Gastrocnemius medialis (tissue), 4 donors: ENCODE data around the gene TENT5C. TPM values are rescaled to one million over a fixed set of nuclear protein-coding genes. Genes with fewer than 3 reads are reported as not detected.

Source experiments
- ATAC-seq, 2 donors: fragments of 150-250 bp; one replicate each; pipeline ENCODE4 v1.9.1; 2016
- DNase-seq, 2 donors: peaks; one replicate each; pipeline ENCODE4 v3.0.0-alpha.2; 2019
- H3K27ac ChIP-seq, 4 donors: fragments of 200-600 bp; sonication (generic); 1 replicate in 1 of 4; 2 replicates in 3 of 4; pipeline ENCODE4 v1.5.1; 2016 to 2018; ENCODE audit warnings: mild to moderate bottlenecking in 2 of 4, moderate library complexity in 1 of 4
- H3K27me3 ChIP-seq, 3 donors: fragments of 200-600 bp; sonication (generic) in 2 of 3; 1 replicate in 1 of 3; 2 replicates in 2 of 3; pipeline versions ENCODE4 v1.5.1 to v1.6.0; 2016 to 2019; ENCODE audit warnings: mild to moderate bottlenecking in 1 of 3, moderate library complexity in 1 of 3
- H3K36me3 ChIP-seq, 2 donors: fragments of 200-600 bp; sonication (generic) in 1 of 2; one replicate each; pipeline ENCODE4 v1.5.1; 2017 to 2018
- H3K4me1 ChIP-seq, 2 donors: fragments of 200-600 bp; sonication (generic) in 1 of 2; one replicate each; pipeline ENCODE4 v1.5.1; 2016 to 2017; ENCODE audit warnings: mild to moderate bottlenecking in 2 of 2
- H3K4me3 ChIP-seq, 4 donors: fragments of 200-600 bp; sonication (generic) in 3 of 4; 1 replicate in 1 of 4; 2 replicates in 3 of 4; pipeline ENCODE4 v1.5.1; 2016 to 2019; ENCODE audit warnings: mild to moderate bottlenecking in 2 of 4
- H3K9me3 ChIP-seq, 3 donors: fragments of 200-600 bp; sonication (generic) in 2 of 3; 1 replicate in 1 of 3; 2 replicates in 2 of 3; pipeline ENCODE4 v1.5.1; 2016 to 2019
- POLR2A ChIP-seq, 2 donors: fragments of 450-650 bp; IDR thresholded peaks; one replicate each; pipeline ENCODE4 v1.6.1; 2017; ENCODE audit warnings: antibody characterized with exemption in 2 of 2, mild to moderate bottlenecking in 2 of 2, moderate library complexity in 2 of 2
- in situ Hi-C, 4 donors: fragments of 200-750 bp; cut with MboI; loops; one replicate each; pipeline versions ENCODE4 v1.15.0 to v1.8.0; 2017; ENCODE audit warnings: low sequenced_read_pairs in 4 of 4
- intact Hi-C: fragments of 100-400 bp; cut with DNase I; formaldehyde crosslinking; loops from one replicate; pipeline ENCODE4 v1.15.1; 2023; ENCODE audit warnings: low total_unique reads
- total RNA-seq, 4 donors: library from RNA; depleted of rRNA; stranded (reverse); fragments of >200 nt; gene quantifications; one replicate each; pipeline versions ENCODE4 v1.1.0 to v1.2.3, GENCODE V29; 2016
- TF ChIP-seq, protein P1 (sequence below), 5 experiments: fragments of 450-650 bp in 3 of 5; fragments of 200-600 bp in 2 of 5; sonication (generic) in 2 of 5; IDR thresholded peaks in 4 of 5; conservative IDR thresholded peaks in 1 of 5; 1 replicate in 4 of 5; 2 replicates in 1 of 5; pipeline ENCODE4 v1.5.1; 2016 to 2019; ENCODE audit warnings: antibody characterized with exemption in 5 of 5, mild to moderate bottlenecking in 3 of 5, moderate library complexity in 3 of 5

TENT5C gene
- total RNA-seq, 4 donors from 2014 or later, result 2.3 to 21.8 (median 6.4) TPM

- ATAC-seq, result no peak
- no peaks in the 10 kb centered on the region for H3K4me1 ChIP-seq
- no peak overlapping the region for H3K4me3 ChIP-seq
- no peaks in the 10 kb centered on the region for H3K27me3 ChIP-seq
- in situ Hi-C loops (no loop called here), intact Hi-C loops (no loop called here)
- H3K27ac ChIP-seq, result no peak overlapping the region
- TF ChIP-seq, protein P1, sequence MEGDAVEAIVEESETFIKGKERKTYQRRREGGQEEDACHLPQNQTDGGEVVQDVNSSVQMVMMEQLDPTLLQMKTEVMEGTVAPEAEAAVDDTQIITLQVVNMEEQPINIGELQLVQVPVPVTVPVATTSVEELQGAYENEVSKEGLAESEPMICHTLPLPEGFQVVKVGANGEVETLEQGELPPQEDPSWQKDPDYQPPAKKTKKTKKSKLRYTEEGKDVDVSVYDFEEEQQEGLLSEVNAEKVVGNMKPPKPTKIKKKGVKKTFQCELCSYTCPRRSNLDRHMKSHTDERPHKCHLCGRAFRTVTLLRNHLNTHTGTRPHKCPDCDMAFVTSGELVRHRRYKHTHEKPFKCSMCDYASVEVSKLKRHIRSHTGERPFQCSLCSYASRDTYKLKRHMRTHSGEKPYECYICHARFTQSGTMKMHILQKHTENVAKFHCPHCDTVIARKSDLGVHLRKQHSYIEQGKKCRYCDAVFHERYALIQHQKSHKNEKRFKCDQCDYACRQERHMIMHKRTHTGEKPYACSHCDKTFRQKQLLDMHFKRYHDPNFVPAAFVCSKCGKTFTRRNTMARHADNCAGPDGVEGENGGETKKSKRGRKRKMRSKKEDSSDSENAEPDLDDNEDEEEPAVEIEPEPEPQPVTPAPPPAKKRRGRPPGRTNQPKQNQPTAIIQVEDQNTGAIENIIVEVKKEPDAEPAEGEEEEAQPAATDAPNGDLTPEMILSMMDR (IDR thresholded peaks at IDR 0.05 in 4 of 5, conservative IDR thresholded peaks at IDR 0.05 in 1 of 5), result no peak
- TF ChIP-seq POLR2A (IDR thresholded peaks at IDR 0.05), result no peak
- no peaks in the 10 kb centered on the region for H3K36me3 ChIP-seq
- DNase-seq, result peak in 1 of 2 donors; percentile 1
- no peaks in the 10 kb centered on the region for H3K9me3 ChIP-seq
Measured at GRCh38 chr1:117571496-117571895, 34.4 kb upstream of the TENT5C start.

GRCh38 chr1:117572546-117572945, 33.3 kb upstream of the TENT5C start:
- H3K27me3 ChIP-seq, result no peaks in the 10 kb centered on the region
- no peaks in the 10 kb centered on the region for H3K9me3 ChIP-seq
- ATAC-seq (no peak), DNase-seq (peak in 1 of 2 donors; percentile 11)
- no peak overlapping the region for H3K27ac ChIP-seq
- H3K4me1 ChIP-seq, result no peaks in the 10 kb centered on the region
- TF ChIP-seq POLR2A (IDR thresholded peaks at IDR 0.05), result no peak
- TF ChIP-seq, protein P1 (IDR thresholded peaks at IDR 0.05 in 4 of 5, conservative IDR thresholded peaks at IDR 0.05 in 1 of 5), result no peak
- no peak overlapping the region for H3K4me3 ChIP-seq
- in situ Hi-C loops (no loop called here), intact Hi-C loops (no loop called here)
- no peaks in the 10 kb centered on the region for H3K36me3 ChIP-seq

- intact Hi-C loops (no loop called here), in situ Hi-C loops (no loop called here)
- Histone ChIP-seq H3K4me3 (no peak overlapping the region), H3K36me3 (no peaks in the 10 kb centered on the region), H3K9me3 (no peaks in the 10 kb centered on the region), H3K27me3 (no peaks in the 10 kb centered on the region), H3K27ac (no peak overlapping the region), H3K4me1 (no peaks in the 10 kb centered on the region)
- DNase-seq (peak in 1 of 2 donors; percentile 3), ATAC-seq (no peak)
- TF ChIP-seq POLR2A (IDR thresholded peaks at IDR 0.05), result no peak
- TF ChIP-seq, protein P1 (IDR thresholded peaks at IDR 0.05 in 4 of 5, conservative IDR thresholded peaks at IDR 0.05 in 1 of 5), result no peak
Measured at GRCh38 chr1:117573386-117574023, 32.3 kb upstream of the TENT5C start.

DNA sequence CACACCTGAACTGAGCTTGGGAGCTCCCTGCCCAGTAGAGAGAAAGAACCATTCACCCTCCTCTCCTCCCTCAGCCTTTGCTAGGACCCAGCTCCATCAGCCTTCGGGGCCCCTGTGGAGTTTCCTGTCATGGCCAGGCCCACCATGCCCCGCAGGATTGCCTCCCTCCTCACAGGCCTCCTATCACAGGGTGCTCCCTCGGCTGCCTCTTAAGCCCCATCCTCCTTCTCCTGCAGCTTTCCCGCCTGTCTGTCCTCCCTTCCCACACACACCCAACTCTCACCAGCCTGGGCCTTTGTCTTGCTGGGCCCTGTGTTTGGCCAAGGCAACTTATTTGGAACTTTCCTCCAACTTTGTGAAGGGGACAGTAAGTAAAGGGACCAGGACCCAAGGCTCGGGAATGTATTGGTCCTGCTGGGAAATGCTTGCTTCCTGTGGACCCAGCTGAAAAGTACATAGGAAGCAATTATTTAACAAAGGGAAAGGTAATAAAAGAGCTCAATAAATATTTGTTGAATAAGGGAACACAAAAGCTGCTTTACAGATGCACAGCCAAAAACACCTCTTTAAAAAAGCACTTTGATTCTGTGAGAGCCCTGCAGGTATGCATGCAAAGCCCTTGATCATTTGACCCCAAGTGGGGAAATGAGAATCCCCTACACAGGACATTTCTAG, 31.6 kb upstream of the TENT5C start:
- H3K36me3 ChIP-seq, result no peaks in the 10 kb centered on the region
- TF ChIP-seq, protein P1 (IDR thresholded peaks at IDR 0.05 in 4 of 5, conservative IDR thresholded peaks at IDR 0.05 in 1 of 5), result no peak
- no peak for TF ChIP-seq POLR2A (IDR thresholded peaks at IDR 0.05)
- DNase-seq (peak in 1 of 2 donors; percentile 3), ATAC-seq (no peak)
- in situ Hi-C loops (no loop called here), intact Hi-C loops (no loop called here)
- H3K4me3 ChIP-seq, result no peak overlapping the region
- no peaks in the 10 kb centered on the region for H3K27me3 ChIP-seq
- H3K27ac ChIP-seq, result no peak overlapping the region
- H3K4me1 ChIP-seq, result no peaks in the 10 kb centered on the region
- no peaks in the 10 kb centered on the region for H3K9me3 ChIP-seq
